Keratinocyte (primary cell): ENCODE results near the gene PDCD4.

Source experiments
- EZH2 ChIP-seq: IDR thresholded peaks from one replicate; pipeline ENCODE4 v1.6.1; 2012; ENCODE audit warnings: inconsistent platforms, mild to moderate bottlenecking, low read length, moderate library complexity
- TF ChIP-seq, protein P1 (sequence below), 3 experiments: IDR thresholded peaks in 1 of 3; conservative IDR thresholded peaks in 1 of 3; optimal IDR thresholded peaks in 1 of 3; 2 replicates in 2 of 3; 3 replicates in 1 of 3; pipeline versions ENCODE3 to v1.5.1; 2011; ENCODE audit warnings: low read length in 3 of 3, mild to moderate bottlenecking in 3 of 3, moderate library complexity in 2 of 3, control low read depth in 1 of 3, inconsistent platforms in 1 of 3; ENCODE audit not compliant: insufficient read depth in 2 of 3; ENCODE audit errors: extremely low read depth in 1 of 3

DNA sequence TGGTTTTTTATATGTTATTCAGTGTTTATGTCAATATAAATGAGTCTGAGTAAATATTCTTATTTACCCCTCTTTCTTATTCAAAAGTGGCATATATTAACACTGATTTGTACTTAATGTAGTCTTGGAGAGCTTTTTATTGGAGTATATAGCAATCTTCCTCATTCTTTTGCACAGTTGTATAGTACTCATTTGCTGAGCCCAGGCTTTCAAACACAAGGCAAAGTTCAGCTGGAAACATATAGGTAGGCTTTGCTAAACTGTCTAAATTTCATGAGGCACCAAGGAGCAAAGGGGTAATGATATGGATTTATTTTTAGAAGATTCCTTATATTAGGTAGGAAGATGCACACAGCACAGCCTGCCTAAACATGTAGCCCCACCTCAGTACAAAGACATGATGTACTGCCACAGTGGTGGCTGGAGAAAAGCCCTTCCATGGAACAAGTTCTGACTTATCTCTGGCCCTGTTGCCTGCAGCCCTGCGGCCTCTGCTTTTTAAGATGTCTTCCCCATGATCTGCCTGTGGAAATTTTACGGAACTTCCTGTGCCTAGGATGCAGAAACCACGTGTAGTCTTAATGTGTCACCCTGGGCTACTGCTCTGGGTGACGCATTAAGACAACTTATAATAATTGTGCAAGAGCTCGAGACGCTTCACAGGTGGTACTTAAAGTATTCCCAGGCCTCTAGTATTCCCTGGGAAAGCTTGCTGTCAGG, 9.6 kb upstream of the PDCD4 start:
- TF ChIP-seq, protein P1, sequence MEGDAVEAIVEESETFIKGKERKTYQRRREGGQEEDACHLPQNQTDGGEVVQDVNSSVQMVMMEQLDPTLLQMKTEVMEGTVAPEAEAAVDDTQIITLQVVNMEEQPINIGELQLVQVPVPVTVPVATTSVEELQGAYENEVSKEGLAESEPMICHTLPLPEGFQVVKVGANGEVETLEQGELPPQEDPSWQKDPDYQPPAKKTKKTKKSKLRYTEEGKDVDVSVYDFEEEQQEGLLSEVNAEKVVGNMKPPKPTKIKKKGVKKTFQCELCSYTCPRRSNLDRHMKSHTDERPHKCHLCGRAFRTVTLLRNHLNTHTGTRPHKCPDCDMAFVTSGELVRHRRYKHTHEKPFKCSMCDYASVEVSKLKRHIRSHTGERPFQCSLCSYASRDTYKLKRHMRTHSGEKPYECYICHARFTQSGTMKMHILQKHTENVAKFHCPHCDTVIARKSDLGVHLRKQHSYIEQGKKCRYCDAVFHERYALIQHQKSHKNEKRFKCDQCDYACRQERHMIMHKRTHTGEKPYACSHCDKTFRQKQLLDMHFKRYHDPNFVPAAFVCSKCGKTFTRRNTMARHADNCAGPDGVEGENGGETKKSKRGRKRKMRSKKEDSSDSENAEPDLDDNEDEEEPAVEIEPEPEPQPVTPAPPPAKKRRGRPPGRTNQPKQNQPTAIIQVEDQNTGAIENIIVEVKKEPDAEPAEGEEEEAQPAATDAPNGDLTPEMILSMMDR (optimal IDR thresholded peaks at IDR 0.05 in 1 of 3, IDR thresholded peaks at IDR 0.05 in 1 of 3, conservative IDR thresholded peaks at IDR 0.05 in 1 of 3; ENCODE audit: extremely low read depth in 1 of 3, insufficient read depth in 2 of 3, low read length in 3 of 3) = no peak
- no peak for TF ChIP-seq EZH2
